Stomach (tissue), 9 donors: ENCODE data around the gene MDC1. TPM values are rescaled to one million over a fixed set of nuclear protein-coding genes. Genes with fewer than 3 reads are reported as not detected.
"Not testable (repeated sequence)": the region's sequence is repeated elsewhere in the genome, so short reads cannot be mapped to it uniquely, and the experiment has no call there.

ENCODE experiments used
- DNase-seq, 2 donors: peaks; one replicate each; pipeline versions ENCODE4 v3.0.0 to v3.0.0-alpha.2; 2013 to 2019
- H3K27ac ChIP-seq, 5 donors: fragments of 200-600 bp in 4 of 5; sonication (generic) in 4 of 5; one replicate each; pipeline ENCODE4 v1.5.1; 2013 to 2019; ENCODE audit warnings: mild to moderate bottlenecking in 1 of 5, moderate library complexity in 1 of 5
- H3K27me3 ChIP-seq, 3 donors: fragments of 200-600 bp; sonication (generic); one replicate each; pipeline ENCODE4 v1.5.1; 2017 to 2019; ENCODE audit warnings: mixed run types in 1 of 3
- H3K36me3 ChIP-seq, 4 donors: fragments of 200-600 bp; sonication (generic); 1 replicate in 3 of 4; 2 replicates in 1 of 4; pipeline ENCODE4 v1.5.1; 2016 to 2019
- H3K4me1 ChIP-seq, 4 donors: fragments of 200-600 bp; sonication (generic); one replicate each; pipeline ENCODE4 v1.5.1; 2016 to 2019
- H3K4me3 ChIP-seq, 4 donors: fragments of 200-600 bp; sonication (generic) in 3 of 4; one replicate each; pipeline ENCODE4 v1.5.1; 2016 to 2019; ENCODE audit warnings: mild to moderate bottlenecking in 1 of 4
- H3K9me3 ChIP-seq, 4 donors: fragments of 200-600 bp; sonication (generic); one replicate each; pipeline ENCODE4 v1.5.1; 2016 to 2019
- CTCF ChIP-seq, 7 experiments: fragments of 450-650 bp in 4 of 7; fragments of 200-600 bp in 3 of 7; sonication (generic) in 3 of 7; IDR thresholded peaks; one replicate each; pipeline ENCODE4 v1.5.1; 2016 to 2019; ENCODE audit warnings: antibody characterized with exemption in 7 of 7, control low read depth in 2 of 7, mild to moderate bottlenecking in 1 of 7
- EP300 ChIP-seq: sonication (generic); formaldehyde crosslinking; IDR thresholded peaks from one replicate; pipeline ENCODE4 v1.6.1; 2017; ENCODE audit warnings: antibody characterized with exemption
- POLR2A ChIP-seq, 4 donors: fragments of 450-650 bp; IDR thresholded peaks; one replicate each; pipeline ENCODE4 v1.6.1; 2016; ENCODE audit warnings: antibody characterized with exemption in 4 of 4, control low read depth in 2 of 4, mild to moderate bottlenecking in 1 of 4, moderate library complexity in 1 of 4
- POLR2AphosphoS5 ChIP-seq, 3 donors: sonication (generic); formaldehyde crosslinking; IDR thresholded peaks; one replicate each; pipeline ENCODE4 v1.6.1; 2016; ENCODE audit warnings: antibody characterized with exemption in 3 of 3
- WGBS, 5 donors: extraction: QIAGEN DNeasy Blood & Tissue Kit in 3 of 5; methylation state at CpG; one replicate each; pipeline versions ENCODE4 v1.1.5 to v1.1.7; 2013 to 2018; 5-methylcytosine and 5-hydroxymethylcytosine counted together
- intact Hi-C: fragments of 100-400 bp; cut with DNase I; formaldehyde crosslinking; loops from one replicate; pipeline ENCODE4 v1.15.1; 2023; ENCODE audit warnings: low total_unique reads
- polyA plus RNA-seq, 3 donors: library from polyadenylated mRNA; stranded (reverse); fragments of 200-250 nt; gene quantifications; one replicate each; pipeline ENCODE4 v1.2.3, GENCODE V29; 2013
- total RNA-seq, 5 donors: library from RNA; depleted of rRNA; stranded (reverse); fragments of >200 nt; gene quantifications; one replicate each; pipeline versions ENCODE4 v1.1.0 to v1.2.3, GENCODE V29; 2014 to 2016
- donor health status: healthy with polysubstance abuse.
- donor health status: Bipolar disorder and iron deficiency.
- donor health status: healthy.

Gene MDC1
- total and polyA plus RNA-seq, 8 donors = 3.8 to 153 (median 11.8) TPM

GRCh38 chr6:30719791-30720737 is 3.0 kb upstream of the MDC1 start, which contains the start of gene TUBB:
TUBB (plus strand) TSS chr6:30720352; CDS start chr6:30720507, 155 bp downstream.
- Histone ChIP-seq H3K4me3 (peak within 1 kb of the TSS; percentile 72 to 90 (median 86)), H3K9me3 (no peaks in the 10 kb centered on the region), H3K27ac (peak within 1 kb of the TSS; percentile 93 to 99 (median 98)), H3K4me1 (peaks cover 29 to 69% (median 61%) of the 10 kb centered on the region in 4 donors), H3K36me3 (peaks cover 26 to 33% (median 27%) of the 10 kb centered on the region in 4 donors), H3K27me3 (no peaks in the 10 kb centered on the region)
- peak; percentile 98 to 99 for DNase-seq
- intact Hi-C loops = no loop called here
- WGBS, 5 donors = 0 to 1% (median 0%) methylated on average over 37 to 38 of the region's 38 CpGs
- peak in 3 of 7 experiments; percentile 19 to 28 (median 19) for TF ChIP-seq CTCF (IDR thresholded peaks at IDR 0.05)
- TF ChIP-seq EP300 = no peak
- peak in 2 of 4 donors; percentile 82 to 91 for TF ChIP-seq POLR2A (IDR thresholded peaks at IDR 0.05)
- peak; percentile 74 to 97 (median 94) for TF ChIP-seq POLR2AphosphoS5 (IDR thresholded peaks at IDR 0.05)

GRCh38 chr6:30719356-30719755 is 2.3 kb upstream of the MDC1 start:
- no peaks in the 10 kb centered on the region for H3K9me3 ChIP-seq
- H3K27ac ChIP-seq = peak overlapping the region; percentile 87 to 99 (median 98)
- DNase-seq = peak in 1 of 2 donors; percentile 33
- intact Hi-C loops = no loop called here
- WGBS, 5 donors = 16 to 24% (median 20%) methylated on average over 8 of the region's 8 CpGs
- H3K4me3 ChIP-seq = peak overlapping the region; percentile 72 to 90 (median 86)
- TF ChIP-seq POLR2A (IDR thresholded peaks at IDR 0.05) = no peak
- TF ChIP-seq POLR2AphosphoS5 (IDR thresholded peaks at IDR 0.05) = no peak
- no peak for TF ChIP-seq CTCF (IDR thresholded peaks at IDR 0.05)
- TF ChIP-seq EP300 = no peak
- peaks cover 20 to 33% (median 27%) of the 10 kb centered on the region in 4 donors for H3K36me3 ChIP-seq
- peaks cover 29 to 62% (median 58%) of the 10 kb centered on the region in 4 donors for H3K4me1 ChIP-seq
- H3K27me3 ChIP-seq = no peaks in the 10 kb centered on the region

- H3K9me3 ChIP-seq, DNase-seq, intact Hi-C loops, H3K27me3 ChIP-seq: not testable (repeated sequence)
- 72 to 76% (median 74%) methylated on average over 37 of the region's 37 CpGs for WGBS, 5 donors
- Histone ChIP-seq H3K36me3 (peaks cover 11 to 33% (median 27%) of the 10 kb centered on the region in 4 donors), H3K27ac (peak overlapping the region; percentile 77 to 98 (median 98)), H3K4me3 (peak overlapping the region; percentile 43 to 68 (median 58)), H3K4me1 (peaks cover 29 to 50% (median 48%) of the 10 kb centered on the region in 4 donors)
These were observed 1.0 kb upstream of the MDC1 start for GRCh38 chr6:30717845-30718720.

- Histone ChIP-seq H3K9me3 (no peaks in the 10 kb centered on the region), H3K27ac (peak overlapping the region; percentile 77 to 98 (median 98)), H3K4me1 (peaks cover 16 to 37% (median 35%) of the 10 kb centered on the region in 4 donors), H3K27me3 (no peaks in the 10 kb centered on the region), H3K4me3 (peak overlapping the region; percentile 57 to 68 (median 59)), H3K36me3 (peaks cover 16 to 36% (median 33%) of the 10 kb centered on the region in 4 donors)
- WGBS, 5 donors = 1 to 5% (median 4%) methylated on average over 7 to 8 of the region's 8 CpGs
- no peak for DNase-seq
- intact Hi-C loops = no loop called here
- no peak for TF ChIP-seq EP300
- no peak for TF ChIP-seq POLR2A (IDR thresholded peaks at IDR 0.05)
- no peak for TF ChIP-seq POLR2AphosphoS5 (IDR thresholded peaks at IDR 0.05)
- no peak for TF ChIP-seq CTCF (IDR thresholded peaks at IDR 0.05)
These were observed 277 bp downstream of the MDC1 start for GRCh38 chr6:30716879-30717128.
